GM21529 (cell line): ENCODE results near the gene CIROP.

ENCODE experiments used
- ATAC-seq: cut with Tn5 transposase; IDR thresholded peaks from one replicate; pipeline ENCODE4 v1.9.1; 2021; ENCODE audit not compliant: unreplicated experiment

Gene CIROP

GRCh38 chr14:23054000-23054811, 50.6 kb downstream of the CIROP start:
- no peak for ATAC-seq

GRCh38 chr14:23053426-23053825, 51.4 kb downstream of the CIROP start:
- no peak for ATAC-seq

GRCh38 chr14:23052671-23053070, 52.1 kb downstream of the CIROP start:
- ATAC-seq: no peak

- ATAC-seq: no peak
Measured at GRCh38 chr14:23052182-23052623, 52.6 kb downstream of the CIROP start.

GRCh38 chr14:23051141-23052057, 53.4 kb downstream of the CIROP start:
- ATAC-seq: no peak
